ENCODE data around the gene PARVA.

Gene PARVA

GRCh38 chr11:12376259-12377081 lies 901 bp upstream of the PARVA start:
- DNase-seq, result no peak

- no peak for DNase-seq
Measured at GRCh38 chr11:12377824-12378593, 638 bp downstream of the PARVA start.

GRCh38 chr11:12380565-12381325 lies 3.4 kb downstream of the PARVA start:
- no peak for DNase-seq

- DNase-seq, result no peak
Measured at GRCh38 chr11:12381875-12382274, 4.5 kb downstream of the PARVA start.

GRCh38 chr11:12382451-12382850 lies 5.1 kb downstream of the PARVA start:
- DNase-seq, result no peak

- DNase-seq, result no peak
Measured at GRCh38 chr11:12386309-12386708, 8.9 kb downstream of the PARVA start.

- DNase-seq, result no peak
Measured at GRCh38 chr11:12386745-12387144, 9.4 kb downstream of the PARVA start.

GRCh38 chr11:12388173-12388572 lies 10.8 kb downstream of the PARVA start:
- DNase-seq, result no peak

GRCh38 chr11:12388939-12389670 lies 11.7 kb downstream of the PARVA start:
- DNase-seq, result no peak

GRCh38 chr11:12389676-12390657 lies 12.6 kb downstream of the PARVA start:
- no peak for DNase-seq

GRCh38 chr11:12390687-12391110 lies 13.3 kb downstream of the PARVA start:
- no peak for DNase-seq

GRCh38 chr11:12392672-12393071 lies 15.3 kb downstream of the PARVA start:
- DNase-seq, result no peak

GRCh38 chr11:12393691-12394090 lies 16.3 kb downstream of the PARVA start:
- no peak for DNase-seq

GRCh38 chr11:12394601-12395000 lies 17.2 kb downstream of the PARVA start:
- DNase-seq, result no peak

GRCh38 chr11:12395333-12395732 lies 18.0 kb downstream of the PARVA start:
- DNase-seq, result no peak

- DNase-seq, result no peak
Measured at GRCh38 chr11:12397931-12398334, 20.6 kb downstream of the PARVA start.

- DNase-seq, result no peak
Measured at GRCh38 chr11:12399355-12399754, 22.0 kb downstream of the PARVA start.

GRCh38 chr11:12402025-12402424 lies 24.7 kb downstream of the PARVA start:
- DNase-seq, result no peak

GRCh38 chr11:12402691-12403120 lies 25.3 kb downstream of the PARVA start:
- DNase-seq, result no peak

GRCh38 chr11:12403122-12403996 lies 26.0 kb downstream of the PARVA start:
- no peak for DNase-seq
